Activated CD4-positive, alpha-beta T cell treated with anti-CD3 and anti-CD28 coated beads, Interleukin-2, amount 50 U/mL, for 4 hours (primary cell): Measurements from ENCODE around the gene SKI.

Experiments
- DNase-seq, 2 experiments: peaks; one replicate each; pipeline ENCODE4 v3.0.0-alpha.2; 2020

SKI gene

DNA sequence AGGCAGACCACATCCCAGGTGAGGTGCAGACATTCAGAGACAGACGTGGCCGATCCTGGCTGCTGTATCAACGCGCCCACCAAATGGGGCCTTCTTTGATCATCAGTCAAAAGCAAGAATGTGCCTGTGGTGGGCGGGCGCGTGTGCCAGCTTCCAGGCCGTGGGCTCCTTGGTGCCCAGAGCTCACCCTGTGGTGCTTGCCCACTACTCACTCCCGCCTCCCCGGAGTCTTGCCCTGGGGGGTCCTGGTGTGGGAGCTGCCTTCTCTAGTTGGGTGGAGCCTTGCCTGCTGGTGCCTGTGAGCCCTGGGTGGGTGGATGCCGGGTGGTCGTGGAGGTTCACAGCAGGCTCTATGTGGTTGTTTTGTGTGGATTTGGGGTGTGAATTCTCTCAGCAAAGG is 70.6 kb downstream of the SKI start:
- no peak for DNase-seq

GRCh38 chr1:2299131-2299627 is 71.1 kb downstream of the SKI start:
- DNase-seq = no peak

DNA sequence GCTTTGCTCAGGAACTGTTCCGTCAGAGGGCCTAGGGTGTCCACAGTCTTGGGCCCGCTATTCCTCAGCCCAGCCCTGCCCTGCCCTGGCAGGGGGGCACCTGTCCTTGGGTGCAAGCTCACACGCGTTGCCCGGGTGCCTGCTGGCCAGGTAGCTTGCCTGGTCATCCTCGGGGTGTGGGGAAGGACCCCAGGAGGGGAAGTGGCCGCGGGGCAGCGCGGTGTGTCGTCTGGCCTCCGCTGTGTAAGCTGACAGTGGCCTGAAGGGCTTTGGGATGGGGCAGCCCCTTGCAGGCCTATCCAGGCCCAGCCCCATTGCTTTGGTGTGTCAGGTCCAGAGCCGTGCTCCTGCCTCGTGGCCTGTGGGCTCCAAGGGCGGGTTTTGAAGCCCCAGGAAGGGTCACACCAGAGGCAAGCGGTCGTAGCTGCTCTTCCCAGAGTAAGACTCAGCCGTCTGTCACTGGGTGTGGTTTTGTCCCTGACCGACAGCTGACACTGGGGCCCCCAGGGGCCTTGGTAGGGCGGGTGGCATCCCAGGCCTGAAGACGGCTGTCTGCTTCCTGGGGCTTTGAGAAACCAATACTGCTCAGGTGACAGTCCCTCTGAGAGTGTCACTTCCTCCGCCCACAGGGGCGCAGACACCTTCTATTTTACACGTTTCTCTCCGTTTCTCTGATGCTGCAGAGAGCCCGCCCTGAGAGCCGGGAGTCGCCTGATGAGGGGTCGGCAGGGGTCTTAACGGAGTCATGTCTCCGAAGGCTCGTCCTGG is 72.1 kb downstream of the SKI start:
- peak; percentile 70 to 75 for DNase-seq

DNA sequence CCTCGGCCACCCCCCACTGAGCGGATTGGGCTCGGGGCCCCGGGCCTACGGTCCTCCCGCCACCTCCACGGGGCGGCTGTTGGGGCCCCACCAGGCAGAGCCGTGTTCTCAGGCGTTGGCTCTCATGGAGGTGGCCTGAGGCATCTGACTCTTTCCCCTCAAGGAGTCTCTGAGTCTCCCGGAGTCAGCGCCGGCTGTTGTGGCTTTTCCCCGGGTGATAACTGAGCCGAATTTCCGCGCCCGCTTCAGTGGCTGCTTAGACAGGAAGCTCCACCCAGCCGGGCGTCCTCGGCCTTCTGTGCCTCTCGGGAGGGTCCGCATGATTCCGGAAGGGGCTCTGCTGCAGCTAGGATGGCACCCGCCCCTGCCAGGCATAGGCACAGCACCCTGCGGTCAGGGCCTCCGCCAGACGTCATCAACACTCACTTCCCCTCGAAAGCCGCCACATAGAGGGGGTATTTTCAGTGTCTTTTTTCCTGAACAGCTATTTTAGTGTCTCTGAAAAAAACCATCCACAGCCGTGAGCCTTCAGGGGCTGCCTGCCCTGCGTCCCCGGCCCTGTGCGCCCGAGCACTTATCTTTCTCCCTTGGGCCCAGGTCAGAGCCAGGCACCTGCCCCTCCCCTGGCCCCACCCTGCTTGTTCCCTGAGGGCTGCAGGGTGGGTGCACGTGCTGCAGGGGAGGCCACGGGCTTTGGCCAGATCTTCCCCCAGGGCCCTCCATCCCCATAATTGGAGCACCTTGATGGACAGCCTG is 72.9 kb downstream of the SKI start:
- peak; percentile 83 to 84 for DNase-seq

- no peak for DNase-seq
Measured at GRCh38 chr1:2301607-2302291, 73.6 kb downstream of the SKI start.

- no peak for DNase-seq
Measured at GRCh38 chr1:2302292-2302925, 74.3 kb downstream of the SKI start.

DNA sequence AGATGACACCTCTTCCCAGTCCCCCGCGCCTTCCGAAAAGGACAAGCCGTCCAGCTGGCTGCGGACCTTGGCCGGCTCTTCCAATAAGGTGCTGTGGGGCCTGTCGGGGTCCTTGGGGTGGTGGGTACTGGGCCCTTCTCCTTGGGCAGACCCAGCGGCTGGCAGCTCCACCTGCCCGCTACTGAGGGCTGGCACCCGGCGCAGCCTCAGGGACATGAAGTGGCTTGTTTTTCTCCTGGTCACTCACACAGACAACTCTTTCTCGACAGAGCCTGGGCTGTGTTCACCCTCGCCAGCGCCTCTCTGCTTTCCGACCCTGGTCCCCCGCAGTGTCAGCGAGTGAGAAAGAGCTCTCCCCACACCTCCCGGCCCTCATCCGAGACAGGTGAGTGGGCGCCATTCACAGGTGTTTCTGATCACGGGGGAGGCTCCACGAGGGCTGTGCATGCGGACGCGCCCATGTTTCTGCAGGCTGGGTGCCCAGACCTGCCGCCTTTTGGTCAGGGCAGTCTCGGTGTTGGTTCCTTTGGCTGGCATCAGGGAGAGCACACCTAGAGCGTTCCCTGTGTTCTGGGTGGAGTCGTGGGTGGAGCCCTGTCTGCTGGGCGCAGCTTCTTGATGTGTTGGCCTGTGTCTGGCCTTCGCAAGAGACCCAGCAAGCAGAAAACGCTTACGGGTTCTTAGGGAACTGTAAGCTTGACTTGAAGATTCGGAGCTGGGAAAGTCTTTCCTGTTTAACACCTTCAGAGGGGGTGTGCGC is 75.1 kb downstream of the SKI start:
- DNase-seq = no peak

DNA sequence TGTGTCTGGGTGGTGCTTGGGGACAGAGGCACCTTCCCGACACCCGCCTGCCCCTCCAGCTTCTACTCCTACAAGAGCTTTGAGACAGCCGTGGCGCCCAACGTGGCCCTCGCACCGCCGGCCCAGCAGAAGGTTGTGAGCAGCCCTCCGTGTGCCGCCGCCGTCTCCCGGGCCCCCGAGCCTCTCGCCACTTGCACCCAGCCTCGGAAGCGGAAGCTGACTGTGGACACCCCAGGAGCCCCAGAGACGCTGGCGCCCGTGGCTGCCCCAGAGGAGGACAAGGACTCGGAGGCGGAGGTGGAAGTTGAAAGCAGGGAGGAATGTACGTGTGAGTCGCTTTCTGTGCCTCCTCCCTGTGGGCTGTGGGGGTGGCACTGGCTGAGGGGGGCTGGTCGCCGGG is 75.7 kb downstream of the SKI start:
- DNase-seq = no peak

DNA sequence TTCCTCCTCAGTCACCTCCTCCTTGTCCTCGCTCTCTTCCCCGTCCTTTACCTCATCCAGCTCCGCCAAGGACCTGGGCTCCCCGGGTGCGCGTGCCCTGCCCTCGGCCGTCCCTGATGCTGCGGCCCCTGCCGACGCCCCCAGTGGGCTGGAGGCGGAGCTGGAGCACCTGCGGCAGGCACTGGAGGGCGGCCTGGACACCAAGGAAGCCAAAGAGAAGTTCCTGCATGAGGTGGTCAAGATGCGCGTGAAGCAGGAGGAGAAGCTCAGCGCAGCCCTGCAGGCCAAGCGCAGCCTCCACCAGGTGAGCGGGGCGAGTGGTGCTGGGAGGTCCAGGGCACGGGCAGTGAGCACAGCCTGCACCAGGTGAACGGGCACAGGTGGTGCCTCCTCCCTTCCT is 76.2 kb downstream of the SKI start:
- no peak for DNase-seq

DNA sequence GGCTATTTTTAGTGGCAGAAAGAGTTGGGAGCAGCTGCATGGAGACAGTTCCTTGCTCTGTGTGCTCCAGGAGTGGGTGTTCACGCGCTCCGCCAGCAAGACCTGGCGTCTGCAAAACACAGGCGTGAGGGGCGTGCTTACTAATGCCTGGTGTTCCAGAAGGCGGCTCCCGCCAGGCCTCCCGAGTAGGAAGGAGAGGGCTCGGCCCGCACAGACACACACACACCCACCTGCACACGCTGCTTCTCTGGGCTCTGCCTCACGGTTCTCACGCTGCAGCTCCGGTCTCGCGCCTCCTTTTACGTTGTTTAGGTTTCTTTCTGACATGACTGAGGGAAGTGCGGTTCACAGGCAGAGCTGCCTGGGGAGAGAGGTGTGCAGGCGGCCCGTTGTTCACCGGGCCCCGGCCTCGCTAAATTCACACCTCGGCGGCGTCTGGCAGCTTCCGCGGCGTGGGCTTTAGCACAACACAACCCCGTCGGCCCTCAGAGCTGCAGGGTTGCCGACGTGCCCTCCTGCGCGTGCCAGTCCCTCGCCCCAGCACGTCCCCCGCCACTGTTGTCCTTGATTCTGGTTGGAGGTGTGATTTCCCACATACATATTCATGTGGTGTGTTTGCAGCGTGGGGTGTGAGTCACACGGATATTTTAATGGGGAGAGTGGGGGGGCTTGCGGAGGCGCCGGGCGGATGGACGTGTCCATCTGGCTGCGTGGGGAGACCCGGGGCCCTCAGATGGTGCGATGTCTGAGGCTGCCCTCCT is 77.0 kb downstream of the SKI start:
- DNase-seq = no peak

- DNase-seq = no peak
Measured at GRCh38 chr1:2306151-2306978, 78.2 kb downstream of the SKI start.

- DNase-seq = no peak
Measured at GRCh38 chr1:2307064-2307605, 79.0 kb downstream of the SKI start.

- DNase-seq = no peak
Measured at GRCh38 chr1:2307972-2308371, 79.9 kb downstream of the SKI start.

GRCh38 chr1:2308844-2309243 is 80.7 kb downstream of the SKI start:
- DNase-seq = no peak

DNA sequence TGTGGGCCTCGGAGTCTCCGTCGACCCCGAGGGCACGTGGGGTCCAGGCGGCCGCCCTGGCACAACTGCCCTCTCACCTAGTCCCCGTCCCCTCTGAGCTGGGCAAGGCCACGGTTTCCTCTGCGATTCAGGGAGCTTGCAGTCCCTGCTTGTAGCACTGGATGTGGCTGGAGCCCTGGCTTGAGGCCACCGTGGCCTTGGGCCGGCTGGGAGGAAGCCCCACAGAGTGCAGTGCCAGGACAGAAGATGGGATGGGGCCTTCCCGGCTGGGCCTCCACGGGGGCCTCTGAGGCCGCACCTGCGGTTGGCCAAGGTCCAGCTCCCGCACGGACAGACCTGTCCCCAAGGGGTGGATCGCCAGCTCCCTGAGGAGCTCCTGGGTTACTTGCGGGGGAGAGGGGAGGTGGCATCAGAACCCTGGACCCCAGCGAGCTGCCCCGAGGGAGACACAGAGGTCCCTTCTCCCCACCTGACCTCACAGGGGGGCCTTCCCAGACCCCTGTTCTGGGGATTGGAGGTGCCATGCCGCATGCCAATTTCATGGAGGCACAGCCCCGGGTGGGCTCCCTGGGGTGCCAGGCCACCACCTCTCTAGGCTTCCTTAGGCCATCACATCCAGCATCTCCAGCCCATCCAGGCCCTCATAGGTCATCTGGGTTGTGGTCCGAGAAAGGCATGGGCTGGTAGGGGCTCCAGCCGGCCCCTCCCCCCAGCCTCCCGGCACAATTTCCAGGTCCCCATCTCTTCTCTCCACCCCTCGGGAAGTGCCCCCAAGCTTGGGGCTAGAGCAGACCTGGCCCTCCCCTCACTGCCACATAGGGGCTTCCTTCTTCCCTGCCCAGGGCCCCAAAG is 82.4 kb downstream of the SKI start:
- no peak for DNase-seq

- peak; percentile 57 to 58 for DNase-seq
Measured at GRCh38 chr1:2311184-2312032, 83.3 kb downstream of the SKI start.

DNA sequence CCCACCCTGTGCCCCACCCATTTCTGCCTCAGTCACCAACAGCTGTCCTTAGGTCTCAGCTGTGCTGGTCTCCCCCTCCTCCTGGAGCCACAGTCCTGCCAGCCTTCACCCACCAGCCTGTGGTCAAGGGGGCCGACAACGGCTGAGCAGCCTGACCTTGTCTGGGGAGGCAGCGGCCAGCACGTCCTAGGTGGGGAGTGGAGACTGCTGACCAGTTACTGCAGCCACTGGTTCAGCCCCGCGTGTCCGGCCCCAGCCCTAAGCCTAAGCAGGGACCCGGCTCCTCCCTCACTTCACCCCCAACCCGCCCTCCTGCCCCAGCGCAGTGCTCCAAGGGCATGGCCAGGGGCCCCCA is 84.0 kb downstream of the SKI start:
- no peak for DNase-seq

DNA sequence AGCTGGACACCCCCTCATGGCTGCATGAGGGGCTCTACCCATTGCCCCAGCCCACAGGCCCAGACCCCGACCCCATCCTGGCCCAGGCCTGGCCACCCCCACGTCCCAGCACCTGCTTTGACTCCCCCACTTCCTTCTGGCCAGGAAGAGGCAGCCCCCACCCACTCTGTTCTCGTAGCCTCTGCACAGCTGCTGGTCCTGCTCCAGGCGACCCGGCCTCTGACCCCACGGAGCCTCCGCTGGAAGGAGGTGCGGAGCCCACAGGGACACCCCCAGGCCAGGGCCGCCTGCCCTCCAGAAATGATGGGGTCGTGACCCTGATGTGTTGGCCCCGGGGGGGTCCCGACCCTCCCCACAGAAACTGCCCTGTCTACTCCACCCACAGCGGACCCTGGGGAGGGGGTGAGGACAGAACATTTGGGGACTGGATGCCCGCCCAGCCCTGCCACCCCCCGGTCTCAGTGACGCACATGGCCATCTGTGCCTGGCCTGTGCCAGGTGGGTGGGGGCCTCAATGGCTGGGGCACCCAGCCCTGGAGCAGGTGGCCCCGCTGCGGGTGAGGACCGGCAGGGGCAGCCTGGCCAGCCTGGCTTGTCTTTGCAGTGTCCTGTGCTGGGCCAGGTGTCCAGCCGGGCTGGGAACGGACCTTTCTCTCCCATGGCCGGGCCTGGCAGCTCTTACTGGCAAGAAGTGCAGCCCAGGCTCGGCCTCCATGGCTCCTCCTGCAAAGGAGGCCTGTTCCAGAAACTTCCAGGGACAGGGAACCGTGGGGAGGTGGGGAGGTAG is 84.6 kb downstream of the SKI start:
- DNase-seq = no peak
